ENCODE data around the gene SLAMF1. TPM values are rescaled to one million over a fixed set of nuclear protein-coding genes. Genes with fewer than 3 reads are reported as not detected.

Gene SLAMF1
- total and polyA plus RNA-seq, 4 experiments from 2014 or later = 21.4 to 62.5 (median 59.9) TPM

GRCh38 chr1:160626509-160627342, 20.1 kb downstream of the SLAMF1 start:
- H3K27me3 Mint-ChIP-seq = no peaks in the 10 kb centered on the region
- H3K36me3 Mint-ChIP-seq = peaks cover 63 to 84% of the 10 kb centered on the region in 2 donors
- peaks cover 85 to 100% (median 93%) of the 10 kb centered on the region in 4 donors for H3K4me1 Mint-ChIP-seq
- H3K4me3 Mint-ChIP-seq = peak overlapping the region; percentile 55 to 90 (median 77)
- intact Hi-C loops (cut with micrococcal nuclease) = no loop called here
- H3K4me1 ChIP-seq (ENCODE audit: insufficient read depth, low read length) = peaks cover 98% of the 10 kb centered on the region
- CTCF ChIA-PET (ENCODE audit: partially characterized antibody) = interaction anchor here (0.8 to 5.6 kb wide), 9 partner anchors 8 to 141 kb away, joined by 3 to 57 read pairs (median 8); partner anchors contain the start of gene SLAMF1
- H3K9me3 ChIP-seq (ENCODE audit: control insufficient read depth in 1 of 2, low read length in 2 of 2) = no peaks in the 10 kb centered on the region
- POLR2A ChIA-PET (ENCODE audit: partially characterized antibody) = interaction anchor here (0.6 to 10.1 kb wide), 15 partner anchors 8 to 361 kb away, joined by 3 to 135 read pairs (median 11); partner anchors contain the start of gene SLAMF1
- peak overlapping the region; percentile 87 to 100 (median 99) for H3K27ac Mint-ChIP-seq
- H3K27ac ChIP-seq (ENCODE audit: low read depth, low read length) = peak overlapping the region; percentile 93
- H3K9me3 Mint-ChIP-seq = peaks cover 0 to 6% (median 0%) of the 10 kb centered on the region in 8 donors
- H3K27me3 ChIP-seq (ENCODE audit: insufficient read depth, low read length) = no peaks in the 10 kb centered on the region
- no peak for DNase-seq
- H3K36me3 ChIP-seq (ENCODE audit: insufficient read depth, low read length) = peaks cover 8% of the 10 kb centered on the region
- peak overlapping the region in 1 of 2 donors; percentile 9 for H3K4me3 ChIP-seq (ENCODE audit: low read length in 2 of 2)

DNA sequence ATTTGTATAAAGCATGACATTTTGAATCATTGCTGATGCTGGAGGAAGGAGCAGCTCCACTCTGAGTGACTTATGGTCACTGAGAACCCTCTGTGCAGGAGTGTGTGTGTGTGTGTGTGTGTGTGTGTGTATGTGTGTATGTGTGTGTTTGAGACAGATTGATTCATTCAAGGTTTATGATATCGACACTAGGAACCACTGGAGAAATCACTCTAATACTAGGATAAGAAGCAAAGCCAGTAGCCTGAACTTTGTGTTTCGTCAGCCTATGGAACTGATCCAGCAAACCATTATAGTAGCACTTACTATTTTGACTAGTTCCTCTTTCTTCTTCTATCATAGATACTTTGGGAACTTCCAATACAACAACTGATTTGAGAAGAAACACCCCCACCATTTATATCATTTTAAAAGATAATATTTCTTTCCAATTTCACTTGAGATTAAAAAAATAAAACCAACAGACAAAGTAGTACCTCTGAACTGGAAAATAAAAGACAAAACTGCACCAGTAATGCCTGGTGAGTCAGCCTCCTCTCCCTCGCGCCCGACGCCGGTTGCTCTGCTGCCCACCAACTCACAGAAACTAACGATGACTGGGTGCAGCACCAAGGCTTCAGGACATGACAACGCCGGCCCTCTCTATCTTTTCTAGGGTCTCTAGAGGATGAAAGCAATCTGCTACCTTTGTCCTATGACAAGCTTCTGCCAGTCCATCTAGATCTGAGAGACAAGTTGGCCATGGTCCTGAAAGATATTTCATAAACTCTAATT, 20.9 kb downstream of the SLAMF1 start:
- Histone ChIP-seq H3K9me3 (ENCODE audit: control insufficient read depth in 1 of 2, low read length in 2 of 2) (no peaks in the 10 kb centered on the region), H3K27me3 (ENCODE audit: insufficient read depth, low read length) (no peaks in the 10 kb centered on the region), H3K4me1 (ENCODE audit: insufficient read depth, low read length) (peaks cover 98% of the 10 kb centered on the region), H3K27ac (ENCODE audit: low read depth, low read length) (peak overlapping the region; percentile 2), H3K36me3 (ENCODE audit: insufficient read depth, low read length) (peaks cover 2% of the 10 kb centered on the region), H3K4me3 (ENCODE audit: low read length in 2 of 2) (peak overlapping the region in 1 of 2 donors; percentile 9)
- ChIA-PET POLR2A (ENCODE audit: partially characterized antibody) (interaction anchor here (0.6 to 10.1 kb wide), 15 partner anchors 9 to 1651 kb away, joined by 3 to 135 read pairs (median 11); partner anchors contain the start of gene SLAMF1), CTCF (ENCODE audit: partially characterized antibody) (interaction anchor here (1.2 to 9.4 kb wide), 7 partner anchors 7 to 48 kb away, joined by 3 to 139 read pairs (median 44); partner anchors contain the start of gene SLAMF1)
- Mint-ChIP-seq H3K27ac (peak overlapping the region; percentile 87 to 100 (median 99)), H3K4me1 (peaks cover 81 to 100% (median 92%) of the 10 kb centered on the region in 4 donors), H3K9me3 (peaks cover 0 to 6% (median 0%) of the 10 kb centered on the region in 8 donors), H3K4me3 (peak overlapping the region; percentile 55 to 90 (median 78)), H3K36me3 (peaks cover 63 to 82% of the 10 kb centered on the region in 2 donors), H3K27me3 (no peaks in the 10 kb centered on the region)
- DNase-seq = peak in 1 of 5 donors; percentile 78
- intact Hi-C loops (cut with micrococcal nuclease) = no loop called here

GRCh38 chr1:160625321-160625720, 21.5 kb downstream of the SLAMF1 start:
- no peaks in the 10 kb centered on the region for H3K27me3 ChIP-seq (ENCODE audit: insufficient read depth, low read length)
- no peak for DNase-seq
- Mint-ChIP-seq H3K36me3 (peaks cover 57 to 79% of the 10 kb centered on the region in 2 donors), H3K4me1 (peaks cover 77 to 97% (median 88%) of the 10 kb centered on the region in 4 donors), H3K27me3 (no peaks in the 10 kb centered on the region), H3K9me3 (peaks cover 0 to 6% (median 0%) of the 10 kb centered on the region in 8 donors), H3K27ac (peak overlapping the region; percentile 87 to 100 (median 99)), H3K4me3 (peak overlapping the region in 7 of 8 donors; percentile 65 to 90 (median 79))
- H3K4me3 ChIP-seq (ENCODE audit: low read length in 2 of 2) = no peak overlapping the region
- peaks cover 94% of the 10 kb centered on the region for H3K4me1 ChIP-seq (ENCODE audit: insufficient read depth, low read length)
- ChIA-PET POLR2A (ENCODE audit: partially characterized antibody) (interaction anchor here (0.6 to 10.1 kb wide), 9 partner anchors 8 to 1650 kb away, joined by 4 to 126 read pairs (median 11); partner anchors contain the start of gene SLAMF1), CTCF (ENCODE audit: partially characterized antibody) (interaction anchor here (1.5 to 9.4 kb wide), 3 partner anchors 19 to 48 kb away, joined by 3 to 139 read pairs (median 8); no protein-coding TSS in a partner anchor)
- peak overlapping the region; percentile 2 for H3K27ac ChIP-seq (ENCODE audit: low read depth, low read length)
- no peaks in the 10 kb centered on the region for H3K9me3 ChIP-seq (ENCODE audit: control insufficient read depth in 1 of 2, low read length in 2 of 2)
- intact Hi-C loops (cut with micrococcal nuclease) = no loop called here
- no peaks in the 10 kb centered on the region for H3K36me3 ChIP-seq (ENCODE audit: insufficient read depth, low read length)

- Histone ChIP-seq H3K4me3 (ENCODE audit: low read length in 2 of 2) (no peak overlapping the region), H3K36me3 (ENCODE audit: insufficient read depth, low read length) (peaks cover 7% of the 10 kb centered on the region), H3K4me1 (ENCODE audit: insufficient read depth, low read length) (peaks cover 93% of the 10 kb centered on the region), H3K9me3 (ENCODE audit: control insufficient read depth in 1 of 2, low read length in 2 of 2) (no peaks in the 10 kb centered on the region), H3K27ac (ENCODE audit: low read depth, low read length) (peak overlapping the region; percentile 47), H3K27me3 (ENCODE audit: insufficient read depth, low read length) (no peaks in the 10 kb centered on the region)
- Mint-ChIP-seq H3K36me3 (peaks cover 62 to 79% of the 10 kb centered on the region in 2 donors), H3K27ac (peak overlapping the region; percentile 87 to 100 (median 98)), H3K27me3 (no peaks in the 10 kb centered on the region), H3K4me3 (peak overlapping the region in 6 of 8 donors; percentile 34 to 90 (median 80)), H3K9me3 (peaks cover 0 to 6% (median 0%) of the 10 kb centered on the region in 8 donors), H3K4me1 (peaks cover 74 to 95% (median 86%) of the 10 kb centered on the region in 4 donors)
- intact Hi-C loops (cut with micrococcal nuclease) = no loop called here
- ChIA-PET POLR2A (ENCODE audit: partially characterized antibody) (interaction anchor here (1.1 to 10.1 kb wide), 7 partner anchors 11 to 50 kb away, joined by 4 to 126 read pairs (median 14); partner anchors contain the start of gene SLAMF1), CTCF (ENCODE audit: partially characterized antibody) (interaction anchor here (1.0 to 9.4 kb wide), 3 partner anchors 16 to 48 kb away, joined by 3 to 139 read pairs (median 3); no protein-coding TSS in a partner anchor)
- no peak for DNase-seq
Observed at GRCh38 chr1:160624464-160624863, 22.4 kb downstream of the SLAMF1 start.

- Histone ChIP-seq H3K4me1 (ENCODE audit: insufficient read depth, low read length) (peaks cover 95% of the 10 kb centered on the region), H3K9me3 (ENCODE audit: control insufficient read depth in 1 of 2, low read length in 2 of 2) (no peaks in the 10 kb centered on the region), H3K27me3 (ENCODE audit: insufficient read depth, low read length) (no peaks in the 10 kb centered on the region), H3K4me3 (ENCODE audit: low read length in 2 of 2) (no peak overlapping the region), H3K36me3 (ENCODE audit: insufficient read depth, low read length) (peaks cover 13% of the 10 kb centered on the region), H3K27ac (ENCODE audit: low read depth, low read length) (peak overlapping the region; percentile 47)
- Mint-ChIP-seq H3K4me3 (peak overlapping the region in 7 of 8 donors; percentile 48 to 90 (median 81)), H3K9me3 (peaks cover 0 to 6% (median 0%) of the 10 kb centered on the region in 8 donors), H3K4me1 (peaks cover 75 to 96% (median 87%) of the 10 kb centered on the region in 4 donors), H3K36me3 (peaks cover 66 to 83% of the 10 kb centered on the region in 2 donors), H3K27ac (peak overlapping the region; percentile 87 to 100 (median 98)), H3K27me3 (no peaks in the 10 kb centered on the region)
- POLR2A ChIA-PET (ENCODE audit: partially characterized antibody) = interaction anchor here (0.7 to 10.1 kb wide), 10 partner anchors 9 to 60 kb away, joined by 3 to 126 read pairs (median 12); partner anchors contain the start of gene SLAMF1
- no peak for DNase-seq
- CTCF ChIA-PET (ENCODE audit: partially characterized antibody) = interaction anchor here (1.0 to 9.4 kb wide), 4 partner anchors 11 to 49 kb away, joined by 3 to 139 read pairs (median 4); no protein-coding TSS in a partner anchor
- intact Hi-C loops (cut with micrococcal nuclease) = no loop called here
Observed at GRCh38 chr1:160623862-160624261, 23.0 kb downstream of the SLAMF1 start.

- Mint-ChIP-seq H3K27me3 (no peaks in the 10 kb centered on the region), H3K4me1 (peaks cover 75 to 95% (median 86%) of the 10 kb centered on the region in 4 donors), H3K4me3 (peak overlapping the region; percentile 67 to 90 (median 80)), H3K36me3 (peaks cover 64 to 82% of the 10 kb centered on the region in 2 donors), H3K27ac (peak overlapping the region; percentile 87 to 100 (median 98)), H3K9me3 (peaks cover 0 to 6% (median 0%) of the 10 kb centered on the region in 8 donors)
- Histone ChIP-seq H3K27me3 (ENCODE audit: insufficient read depth, low read length) (no peaks in the 10 kb centered on the region), H3K4me1 (ENCODE audit: insufficient read depth, low read length) (peaks cover 95% of the 10 kb centered on the region), H3K27ac (ENCODE audit: low read depth, low read length) (peak overlapping the region; percentile 47), H3K4me3 (ENCODE audit: low read length in 2 of 2) (no peak overlapping the region), H3K9me3 (ENCODE audit: control insufficient read depth in 1 of 2, low read length in 2 of 2) (no peaks in the 10 kb centered on the region), H3K36me3 (ENCODE audit: insufficient read depth, low read length) (peaks cover 14% of the 10 kb centered on the region)
- intact Hi-C loops (cut with micrococcal nuclease) = no loop called here
- peak; percentile 48 to 67 (median 64) for DNase-seq
- ChIA-PET CTCF (ENCODE audit: partially characterized antibody) (interaction anchor here (1.2 to 9.4 kb wide), 7 partner anchors 11 to 145 kb away, joined by 3 to 139 read pairs (median 4); partner anchors contain the start of gene CD48), POLR2A (ENCODE audit: partially characterized antibody) (interaction anchor here (0.8 to 10.1 kb wide), 15 partner anchors 7 to 84 kb away, joined by 3 to 126 read pairs (median 5); partner anchors contain the start of gene SLAMF1)
Observed at GRCh38 chr1:160623227-160623633, 23.6 kb downstream of the SLAMF1 start.
